G401 (cell line): ENCODE results near the gene UBE4A. TPM values are rescaled to one million over a fixed set of nuclear protein-coding genes. Genes with fewer than 3 reads are reported as not detected.

Experiments
- DNase-seq: peaks from one replicate; pipeline ENCODE4 v3.0.0-alpha.2; 2015; ENCODE audit warnings: low spot score
- in situ Hi-C: cut with HindIII; loops from 2 replicates; pipeline ENCODE4 v1.10.0; 2016; ENCODE audit warnings: low sequenced_read_pairs, mixed read lengths
- total RNA-seq: library from RNA; depleted of rRNA; stranded (reverse); fragments of >200 nt; shearing (Covaris generic); gene quantifications from 2 replicates; pipeline ENCODE4 v1.2.3, GENCODE V29; 2014; rRNA removed

UBE4A gene, protein sequence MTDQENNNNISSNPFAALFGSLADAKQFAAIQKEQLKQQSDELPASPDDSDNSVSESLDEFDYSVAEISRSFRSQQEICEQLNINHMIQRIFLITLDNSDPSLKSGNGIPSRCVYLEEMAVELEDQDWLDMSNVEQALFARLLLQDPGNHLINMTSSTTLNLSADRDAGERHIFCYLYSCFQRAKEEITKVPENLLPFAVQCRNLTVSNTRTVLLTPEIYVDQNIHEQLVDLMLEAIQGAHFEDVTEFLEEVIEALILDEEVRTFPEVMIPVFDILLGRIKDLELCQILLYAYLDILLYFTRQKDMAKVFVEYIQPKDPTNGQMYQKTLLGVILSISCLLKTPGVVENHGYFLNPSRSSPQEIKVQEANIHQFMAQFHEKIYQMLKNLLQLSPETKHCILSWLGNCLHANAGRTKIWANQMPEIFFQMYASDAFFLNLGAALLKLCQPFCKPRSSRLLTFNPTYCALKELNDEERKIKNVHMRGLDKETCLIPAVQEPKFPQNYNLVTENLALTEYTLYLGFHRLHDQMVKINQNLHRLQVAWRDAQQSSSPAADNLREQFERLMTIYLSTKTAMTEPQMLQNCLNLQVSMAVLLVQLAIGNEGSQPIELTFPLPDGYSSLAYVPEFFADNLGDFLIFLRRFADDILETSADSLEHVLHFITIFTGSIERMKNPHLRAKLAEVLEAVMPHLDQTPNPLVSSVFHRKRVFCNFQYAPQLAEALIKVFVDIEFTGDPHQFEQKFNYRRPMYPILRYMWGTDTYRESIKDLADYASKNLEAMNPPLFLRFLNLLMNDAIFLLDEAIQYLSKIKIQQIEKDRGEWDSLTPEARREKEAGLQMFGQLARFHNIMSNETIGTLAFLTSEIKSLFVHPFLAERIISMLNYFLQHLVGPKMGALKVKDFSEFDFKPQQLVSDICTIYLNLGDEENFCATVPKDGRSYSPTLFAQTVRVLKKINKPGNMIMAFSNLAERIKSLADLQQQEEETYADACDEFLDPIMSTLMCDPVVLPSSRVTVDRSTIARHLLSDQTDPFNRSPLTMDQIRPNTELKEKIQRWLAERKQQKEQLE
- total RNA-seq, result 24.3 and 35.0 TPM in 2 replicates

DNA sequence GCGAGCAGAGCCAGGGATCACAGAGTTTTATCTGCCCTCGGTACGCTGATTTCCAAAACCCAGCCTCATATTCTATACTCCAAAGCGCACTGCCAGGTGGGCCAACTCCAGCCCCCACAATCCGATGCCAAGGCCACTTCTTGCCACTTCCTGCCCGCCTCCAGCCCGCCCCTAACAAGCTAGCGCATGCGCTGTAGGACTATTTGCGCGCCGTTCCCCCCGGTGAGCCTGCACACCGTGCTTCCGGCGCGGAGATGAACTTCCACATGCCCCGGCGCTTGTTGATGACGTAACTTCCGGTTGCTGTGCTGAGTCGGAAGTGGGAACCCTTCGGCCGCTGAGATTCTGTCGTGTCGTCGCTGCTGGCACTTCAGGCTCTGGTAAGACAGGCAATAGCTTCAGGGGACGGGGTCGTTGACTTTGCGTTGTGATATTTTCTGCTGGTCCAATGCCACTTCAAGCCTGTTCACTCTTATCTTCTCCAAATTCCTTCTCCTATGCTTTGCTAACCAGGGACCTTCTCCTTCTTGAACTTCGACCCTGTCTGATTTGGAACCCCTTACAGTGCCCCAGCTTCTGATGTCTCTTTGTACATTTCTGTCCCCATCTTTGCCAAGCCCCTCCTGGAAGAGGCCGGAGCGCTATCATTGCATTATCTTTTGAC is at the start of gene UBE4A:
Gene UBE4A (plus strand): TSS at position 306 of the 664 bp plus-strand sequence. CDS start 5,481 bp downstream, outside the sequence.
- peak; percentile 93 for DNase-seq
- in situ Hi-C loops, result no loop called here

DNA sequence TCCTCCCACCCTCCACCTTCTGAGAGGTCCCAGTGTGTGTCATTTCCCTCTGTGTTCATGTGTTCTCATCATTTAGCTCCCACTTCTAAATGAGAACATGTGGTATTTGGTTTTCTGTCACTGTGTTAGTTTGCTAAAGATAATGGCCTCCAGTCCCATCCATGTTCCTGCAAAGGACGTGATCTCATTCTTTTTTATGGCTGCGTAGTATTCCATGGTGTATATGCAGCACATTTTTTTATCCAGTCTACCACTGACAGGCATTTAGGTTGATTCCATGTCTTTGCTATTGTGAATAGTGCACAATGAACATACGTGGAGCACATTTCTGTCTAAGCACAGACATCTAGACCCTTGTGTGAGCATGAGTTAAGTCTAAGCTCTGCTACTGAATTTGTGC is 49.1 kb upstream of the UBE4A start:
- no peak for DNase-seq
- in situ Hi-C loops, result no loop called here

DNA sequence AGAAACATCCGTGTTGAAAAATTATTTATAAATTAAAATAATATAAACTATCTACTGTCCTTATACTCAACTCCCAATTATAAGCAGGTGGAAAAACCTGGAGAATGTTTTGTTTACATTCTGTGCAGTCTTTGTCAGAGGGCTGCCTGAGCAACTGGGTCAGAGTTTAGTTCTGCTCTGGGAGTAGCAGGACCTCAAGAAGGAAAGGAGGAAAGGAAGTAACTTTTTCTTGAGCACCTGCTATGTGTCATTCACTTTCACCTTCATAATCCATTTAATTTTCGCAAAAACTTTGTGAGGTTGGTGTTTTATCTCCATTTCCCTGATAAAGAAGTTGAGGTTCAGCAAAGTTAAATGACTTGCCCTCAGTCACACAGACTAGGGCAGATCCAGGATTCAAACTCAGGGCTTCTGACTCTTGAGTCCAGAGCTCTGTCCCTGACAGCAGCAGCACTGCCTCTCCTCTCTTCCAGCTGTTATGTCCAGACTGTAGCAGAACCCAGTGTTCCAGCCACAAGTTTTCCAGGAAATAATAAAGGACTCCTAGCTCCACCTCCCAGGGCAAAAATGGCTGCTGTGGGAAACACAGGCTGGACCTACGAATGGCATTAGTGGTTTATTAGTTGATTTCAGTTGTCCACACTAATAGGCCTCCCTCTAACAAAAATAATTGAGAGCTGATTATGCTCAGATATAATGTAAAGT is 48.5 kb upstream of the UBE4A start:
- no peak for DNase-seq
- in situ Hi-C loops, result no loop called here

DNA sequence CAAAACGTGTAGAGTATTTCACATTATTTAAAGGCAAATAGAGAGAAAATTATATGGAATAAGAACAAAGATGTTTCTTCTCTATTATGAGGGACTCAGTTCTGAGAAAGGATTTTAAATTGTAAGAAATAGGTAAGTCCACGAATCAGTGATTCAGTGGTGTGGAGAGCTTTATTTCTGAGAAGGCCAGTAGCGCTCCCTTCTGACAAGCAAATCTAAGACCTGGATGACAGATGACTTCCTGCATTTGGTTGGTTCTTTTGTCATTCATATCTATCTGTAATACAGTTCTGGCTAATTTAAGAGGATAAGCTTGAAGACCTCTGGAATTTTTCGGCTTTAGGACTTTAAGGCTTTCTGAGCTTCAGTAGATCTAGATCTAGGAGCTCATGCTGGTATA is 47.9 kb upstream of the UBE4A start:
- in situ Hi-C loops, result no loop called here
- no peak for DNase-seq

DNA sequence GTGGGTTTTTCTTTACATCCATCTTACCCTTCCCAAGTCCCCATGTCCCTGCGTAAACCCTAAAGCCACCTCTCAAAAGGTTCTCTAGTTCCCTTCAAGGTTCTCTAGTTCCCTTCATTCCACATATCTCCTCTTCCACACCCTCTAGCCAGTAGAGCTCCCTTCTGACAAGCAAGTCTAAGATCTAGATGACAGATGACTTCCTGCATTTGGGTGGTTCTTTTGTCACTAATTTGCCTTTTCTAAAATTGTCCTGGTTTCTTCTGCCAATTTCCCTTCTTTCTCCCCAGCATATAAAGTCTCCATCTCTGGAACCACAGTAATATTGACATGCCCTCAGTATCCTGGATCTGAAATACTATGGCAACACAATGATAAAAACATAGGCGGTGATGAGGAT is 47.1 kb upstream of the UBE4A start:
- in situ Hi-C loops, result no loop called here
- no peak for DNase-seq

DNA sequence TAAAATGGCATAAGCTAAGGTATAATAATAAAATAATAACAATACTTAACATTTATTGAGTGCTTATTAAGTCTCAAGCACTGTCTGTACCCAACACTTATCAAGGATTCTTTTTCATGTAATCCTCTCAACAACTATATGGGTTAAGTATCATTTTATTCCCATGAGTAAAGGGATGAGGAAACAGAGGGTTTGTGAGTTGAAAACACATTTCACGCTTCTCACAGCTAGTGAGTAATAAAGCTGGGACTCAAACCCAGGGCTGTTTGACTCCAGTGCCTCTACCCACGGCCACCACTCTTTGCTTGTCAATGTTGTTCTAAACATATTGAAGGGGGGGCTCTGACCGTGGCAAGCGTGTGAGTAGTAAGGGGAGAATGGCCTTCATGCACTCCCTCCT is 46.2 kb upstream of the UBE4A start:
- no peak for DNase-seq
- in situ Hi-C loops, result no loop called here

DNA sequence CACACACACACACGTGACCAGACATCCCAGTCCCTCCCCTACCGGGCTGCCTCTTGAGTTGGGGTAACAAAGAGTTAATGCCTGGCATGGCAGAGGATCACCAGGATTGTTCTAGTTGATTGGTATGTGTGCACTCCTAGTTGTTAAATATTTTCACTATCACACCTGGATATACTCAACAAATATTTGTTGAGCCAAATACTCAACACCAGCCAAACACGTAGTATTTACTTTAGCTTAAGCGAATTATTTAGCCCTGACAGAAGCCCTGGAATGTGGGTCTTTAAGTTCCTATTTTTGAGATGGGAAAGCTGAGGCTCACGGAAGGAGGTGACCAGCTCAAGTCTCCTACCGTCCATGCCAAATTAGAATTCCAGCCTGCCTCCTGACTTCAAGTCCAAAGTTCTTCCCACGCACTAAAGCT is 44.4 kb upstream of the UBE4A start:
- in situ Hi-C loops, result no loop called here

DNA sequence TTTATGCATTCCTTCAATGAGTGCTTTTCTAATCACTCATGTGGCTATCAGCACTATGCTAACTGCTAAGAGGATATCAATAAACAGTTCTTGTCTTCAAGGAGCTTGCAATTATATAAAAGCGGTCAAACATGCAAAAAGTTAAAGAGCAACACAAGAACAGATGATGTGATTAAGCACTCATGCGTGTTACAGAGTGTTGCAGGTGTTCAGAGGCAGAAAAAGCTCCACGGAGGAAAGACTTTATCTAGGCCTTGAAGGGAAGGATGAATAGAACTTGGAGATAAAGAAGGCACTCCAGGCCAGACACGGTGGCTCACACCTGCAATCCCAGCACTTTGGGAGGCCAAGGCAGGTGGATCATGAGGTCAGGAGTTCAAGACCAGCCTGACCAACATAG is 41.3 kb upstream of the UBE4A start:
- no peak for DNase-seq
- in situ Hi-C loops, result no loop called here

More for the DNA sequence above, 44.4 kb upstream of the UBE4A start:
- DNase-seq, result no peak

DNA sequence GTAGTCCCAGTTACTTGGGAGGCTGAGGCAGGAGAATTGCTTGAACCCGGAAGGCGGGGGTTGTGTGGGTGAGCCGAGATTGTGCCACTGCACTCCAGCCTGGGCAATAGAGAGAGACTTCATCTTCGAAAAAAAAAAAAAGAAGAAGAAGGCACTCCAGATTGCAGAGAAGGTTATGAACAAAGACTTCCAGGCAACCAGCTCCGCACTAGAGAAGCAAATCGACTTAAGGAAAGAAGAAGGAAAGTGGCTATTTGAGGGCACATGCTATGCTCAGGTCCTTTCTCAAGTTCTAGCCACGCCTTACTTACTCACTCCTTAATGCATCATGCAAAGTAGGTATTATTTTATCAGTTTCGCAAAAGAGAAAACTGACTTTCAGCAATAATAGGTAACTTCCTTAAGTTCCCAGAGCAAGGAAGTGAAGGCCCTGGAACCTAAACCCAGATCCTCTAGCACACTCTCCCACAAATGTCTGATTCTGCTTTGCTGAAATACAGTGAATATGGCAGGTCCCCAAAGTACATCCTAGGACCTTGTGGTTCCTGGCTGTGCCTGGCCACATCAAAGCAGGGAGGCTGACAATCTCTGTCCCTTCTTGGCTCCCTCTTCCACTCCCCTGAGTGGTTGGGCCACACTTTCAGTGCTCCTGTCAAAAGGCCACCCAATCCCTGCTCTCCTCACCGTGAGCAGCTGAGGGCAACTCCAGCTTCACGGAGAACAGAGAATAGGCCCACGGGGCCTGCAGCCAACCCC is 40.6 kb upstream of the UBE4A start:
- in situ Hi-C loops, result no loop called here
- no peak for DNase-seq

DNA sequence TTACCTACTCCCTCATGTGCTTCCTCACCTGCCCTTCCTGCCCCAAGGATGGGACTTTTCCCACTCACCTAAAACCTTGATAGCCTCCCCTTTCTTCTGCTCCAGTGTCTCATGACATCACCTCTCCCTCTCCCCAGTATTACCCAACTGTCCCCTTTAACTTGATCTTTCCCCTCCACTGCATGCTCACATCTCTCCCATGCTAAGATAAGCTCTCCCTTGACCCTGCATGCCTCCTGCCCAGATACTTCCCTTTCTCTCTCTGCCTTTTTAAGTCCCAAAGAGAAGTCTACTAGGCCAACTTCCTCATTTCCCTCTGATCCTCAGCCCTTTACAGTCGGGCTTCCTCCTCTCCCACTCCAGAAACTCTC is 40.1 kb upstream of the UBE4A start:
- in situ Hi-C loops, result no loop called here

DNA sequence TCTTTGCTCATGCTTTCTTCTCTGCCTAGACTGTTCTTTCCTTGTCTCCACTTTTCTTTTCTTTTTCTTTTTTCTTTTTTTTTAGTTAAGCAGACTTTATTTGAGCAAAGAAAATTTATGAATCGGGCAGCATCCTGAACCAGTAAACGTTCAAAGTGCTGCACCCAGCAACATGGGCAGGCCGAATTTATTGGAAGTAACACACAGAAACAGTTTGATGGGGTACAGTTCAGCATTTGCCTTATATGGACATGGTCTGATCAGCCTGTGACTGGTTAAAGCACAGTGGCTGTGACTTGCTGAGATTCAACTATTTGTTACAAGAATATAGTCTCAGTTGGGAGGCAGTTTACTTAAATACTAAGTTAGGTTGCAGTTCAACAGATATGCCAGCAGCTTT is 38.9 kb upstream of the UBE4A start:
- in situ Hi-C loops, result no loop called here
- no peak for DNase-seq

More for the DNA sequence above, 40.1 kb upstream of the UBE4A start:
- DNase-seq, result no peak

DNA sequence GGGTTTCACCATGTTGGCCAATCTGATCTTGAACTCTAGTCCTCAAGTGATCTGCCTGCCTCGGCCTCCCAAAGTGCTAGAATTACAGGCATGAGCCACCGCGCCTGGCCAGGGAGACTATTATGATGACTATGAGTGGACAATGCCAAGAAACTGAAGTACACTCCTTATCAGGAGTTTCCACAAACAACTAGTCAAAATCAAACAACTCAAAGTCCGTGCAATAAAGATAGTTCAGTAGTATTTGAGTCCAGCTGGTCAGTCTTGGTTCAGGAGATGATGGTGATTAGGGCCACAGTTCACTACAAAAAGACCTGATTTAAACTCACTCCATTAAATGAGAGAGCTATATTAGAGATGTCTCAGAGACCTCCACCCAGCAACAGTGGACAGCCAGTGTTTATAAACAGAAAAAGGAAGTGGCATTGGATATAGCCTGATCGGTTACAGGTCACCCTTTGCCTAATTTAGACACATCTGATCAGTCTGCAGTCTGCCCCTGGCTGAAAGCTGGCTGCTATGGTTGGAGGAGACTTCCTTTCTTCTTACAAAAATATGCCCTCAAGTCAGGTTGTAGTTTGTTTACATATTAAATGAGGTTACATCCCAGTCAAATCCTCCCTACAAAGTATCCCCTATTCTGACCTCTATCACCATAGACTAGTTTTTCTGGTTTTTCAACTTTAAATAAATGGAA is 37.9 kb upstream of the UBE4A start:
- in situ Hi-C loops, result no loop called here
- no peak for DNase-seq

DNA sequence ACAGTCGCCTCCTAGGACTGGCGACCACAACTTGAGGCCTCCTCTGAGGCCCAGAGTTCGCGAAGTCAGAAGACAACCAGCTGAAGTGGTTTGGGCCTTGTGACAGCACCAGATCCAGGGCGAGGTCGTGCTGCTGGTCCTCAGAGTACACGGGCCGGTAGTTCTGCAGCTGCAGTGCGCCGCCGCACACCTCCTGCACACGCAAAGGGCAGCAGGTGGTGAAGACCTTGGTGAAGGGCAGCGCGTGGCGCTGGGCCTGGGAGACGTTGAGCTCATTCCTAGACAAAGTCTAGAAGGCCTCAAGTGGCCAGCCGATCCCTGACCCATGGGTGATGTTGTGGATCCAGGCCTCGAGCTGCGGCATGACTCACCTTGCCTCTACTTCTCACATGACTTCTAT is 36.7 kb upstream of the UBE4A start:
- in situ Hi-C loops, result no loop called here
- DNase-seq, result no peak

DNA sequence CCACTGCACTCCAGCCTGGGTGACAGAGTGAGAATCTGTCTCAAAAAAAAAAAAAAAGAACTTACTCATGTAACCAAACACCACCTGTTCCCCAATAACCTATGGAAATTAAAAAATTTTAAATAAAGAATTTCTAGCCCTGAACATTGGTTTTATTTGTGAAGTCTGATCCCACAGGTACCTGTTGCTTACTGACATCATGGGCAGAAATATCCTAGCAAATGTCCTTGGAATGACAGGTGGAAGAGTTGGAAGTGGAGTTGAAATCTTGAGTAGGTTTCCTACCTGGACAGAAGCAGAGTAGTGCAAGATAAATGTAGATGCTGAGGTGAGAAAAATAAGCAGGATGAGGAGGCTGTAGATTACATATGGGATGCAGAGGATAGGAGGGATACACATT is 34.1 kb upstream of the UBE4A start:
- DNase-seq, result no peak
- in situ Hi-C loops, result no loop called here

DNA sequence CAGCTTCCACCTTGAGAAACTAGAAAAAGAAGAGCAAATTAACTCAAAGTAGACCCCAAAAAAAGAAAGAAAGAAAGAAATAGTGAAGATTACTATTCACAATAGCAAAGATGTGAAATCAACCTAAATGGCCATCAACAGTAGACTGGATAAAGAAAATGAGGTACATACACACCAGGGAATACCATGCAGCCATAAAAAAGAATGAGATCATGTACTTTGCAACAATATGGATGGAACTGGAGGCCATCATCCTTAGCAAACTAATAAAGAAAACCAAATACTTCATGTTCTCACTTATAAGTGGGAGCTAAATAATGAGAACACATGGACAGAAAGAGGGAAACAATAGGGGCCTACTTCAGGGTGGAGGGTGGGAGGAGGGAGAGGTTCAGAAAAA is 30.7 kb upstream of the UBE4A start:
- in situ Hi-C loops, result no loop called here
- DNase-seq, result no peak

DNA sequence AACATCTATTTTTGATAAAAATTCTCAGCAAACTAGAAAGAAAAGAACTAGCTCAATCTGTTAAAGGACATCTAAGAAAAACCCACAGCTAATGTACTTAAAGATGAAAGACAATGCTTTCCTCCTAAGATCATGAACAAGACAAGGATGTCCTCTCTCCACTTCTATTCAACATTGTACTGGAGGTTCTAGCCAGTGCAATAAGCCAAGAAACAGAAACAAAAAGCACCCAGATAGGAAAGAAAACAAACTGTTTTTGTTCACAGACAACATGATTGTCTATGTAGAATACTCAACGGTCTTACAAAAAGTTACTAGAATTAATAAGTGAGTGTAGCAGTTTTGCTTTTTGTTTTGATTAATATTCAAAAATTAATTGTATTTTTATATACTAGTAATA is 24.7 kb upstream of the UBE4A start:
- DNase-seq, result no peak
- in situ Hi-C loops, result no loop called here

DNA sequence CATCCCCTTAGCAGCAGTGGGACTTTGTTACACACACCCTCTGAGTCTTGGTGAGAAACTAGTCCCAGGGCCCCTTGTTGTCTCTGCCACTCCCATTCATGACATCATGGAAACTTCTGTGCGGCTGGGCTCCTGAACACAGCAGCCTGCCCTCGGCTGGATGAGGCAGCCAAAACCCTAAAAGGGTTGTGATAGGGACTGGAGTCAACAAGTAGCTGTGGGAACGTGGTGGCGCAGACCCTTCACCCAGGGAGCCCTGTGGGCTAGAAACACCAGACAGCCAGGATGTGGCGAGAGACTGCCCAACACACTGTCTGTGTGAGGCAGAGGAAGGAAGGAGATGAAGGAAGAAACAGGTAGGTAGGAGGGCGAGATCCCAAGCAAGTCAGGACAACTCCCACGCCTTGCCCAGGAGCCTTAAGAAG is 20.8 kb upstream of the UBE4A start:
- DNase-seq, result no peak
- in situ Hi-C loops, result no loop called here
